GM21529 (cell line): ENCODE results near the gene SGF29.
"Not testable (repeated sequence)": the region's sequence is repeated elsewhere in the genome, so short reads cannot be mapped to it uniquely, and the experiment has no call there.

Experiments used
- ATAC-seq: cut with Tn5 transposase; IDR thresholded peaks from one replicate; pipeline ENCODE4 v1.9.1; 2021; ENCODE audit not compliant: unreplicated experiment

Gene SGF29

DNA sequence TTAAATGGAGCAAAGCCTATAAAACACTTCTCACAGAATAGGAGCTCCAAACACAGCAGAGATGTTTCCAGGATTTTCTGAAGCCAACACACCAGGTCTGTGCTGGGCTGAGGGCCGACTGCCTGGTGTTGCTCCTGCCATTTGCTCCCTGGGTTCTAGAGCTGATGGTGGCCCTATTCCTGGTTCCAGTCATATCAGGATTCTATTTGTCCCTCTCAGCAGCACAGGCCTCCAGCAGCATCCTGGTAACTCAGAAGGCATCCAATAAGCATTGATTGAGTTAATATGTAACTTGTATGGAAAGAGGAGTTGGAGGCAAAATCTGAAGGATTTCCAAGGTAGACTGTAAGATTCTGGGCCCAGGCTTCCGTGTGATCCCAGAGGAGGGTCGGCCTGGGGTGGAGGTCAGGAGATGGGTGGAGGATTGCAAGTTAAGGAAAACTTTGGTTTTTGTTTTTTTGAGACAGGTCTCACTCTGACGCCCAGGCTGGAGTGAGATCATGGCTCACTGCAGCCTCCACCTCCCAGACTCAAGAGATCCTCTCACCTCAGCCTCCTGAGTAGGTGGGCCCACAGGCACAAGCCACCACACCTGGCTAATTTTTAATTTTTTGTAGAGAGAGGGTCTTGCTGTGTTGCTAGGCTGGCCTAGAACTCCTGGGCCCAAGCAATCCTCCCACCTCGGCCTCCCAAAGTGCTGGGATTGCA, 20.6 kb upstream of the SGF29 start:
- ATAC-seq = no peak

GRCh38 chr16:28534542-28535373, 19.0 kb upstream of the SGF29 start:
- no peak for ATAC-seq

DNA sequence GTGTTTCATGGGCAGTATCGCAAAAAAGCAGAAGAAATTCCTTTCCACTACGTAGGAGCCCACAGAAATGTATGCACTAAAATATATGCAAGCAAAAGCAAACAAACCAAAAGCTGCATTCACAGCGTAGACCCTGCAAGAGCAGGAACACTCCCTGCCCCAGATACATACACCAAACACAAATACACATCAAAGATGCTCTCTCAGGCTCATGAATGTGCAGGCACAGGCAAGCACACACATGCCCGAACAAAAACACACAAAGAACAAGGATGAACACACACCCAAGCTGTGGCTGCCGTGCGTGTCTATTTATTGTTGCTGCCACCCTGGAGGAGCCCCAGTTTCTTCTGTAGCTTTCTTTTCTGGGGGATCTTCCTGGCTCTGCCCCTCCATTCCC, 16.6 kb upstream of the SGF29 start:
- no peak for ATAC-seq

GRCh38 chr16:28537964-28538732, 15.6 kb upstream of the SGF29 start:
- ATAC-seq = no peak

GRCh38 chr16:28538733-28539596, 14.8 kb upstream of the SGF29 start, which contains the start of gene NUPR1:
TSS of gene NUPR1 (minus strand) at chr16:28538974. CDS start at chr16:28538907, 67 bp downstream.
- ATAC-seq = no peak

DNA sequence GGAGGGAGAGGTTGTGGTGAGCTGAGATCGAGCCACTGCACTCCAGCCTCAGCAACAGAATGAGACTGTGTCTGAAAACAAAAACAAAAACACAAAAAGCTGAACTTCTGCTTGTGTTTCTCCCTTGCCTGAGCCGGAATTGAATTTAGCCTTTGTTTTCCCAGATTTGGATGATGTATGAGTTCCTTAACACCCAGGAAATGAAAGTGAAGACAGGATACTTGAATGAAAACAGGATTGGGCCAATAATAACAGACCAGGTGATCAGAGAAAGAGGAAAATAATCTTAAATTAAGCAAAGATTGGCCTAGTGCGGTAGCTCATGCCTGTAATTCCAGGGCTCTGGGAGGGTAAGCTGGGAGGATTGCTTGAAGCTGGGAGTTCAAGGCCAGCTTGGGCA, 13.4 kb upstream of the SGF29 start:
- ATAC-seq = no peak

DNA sequence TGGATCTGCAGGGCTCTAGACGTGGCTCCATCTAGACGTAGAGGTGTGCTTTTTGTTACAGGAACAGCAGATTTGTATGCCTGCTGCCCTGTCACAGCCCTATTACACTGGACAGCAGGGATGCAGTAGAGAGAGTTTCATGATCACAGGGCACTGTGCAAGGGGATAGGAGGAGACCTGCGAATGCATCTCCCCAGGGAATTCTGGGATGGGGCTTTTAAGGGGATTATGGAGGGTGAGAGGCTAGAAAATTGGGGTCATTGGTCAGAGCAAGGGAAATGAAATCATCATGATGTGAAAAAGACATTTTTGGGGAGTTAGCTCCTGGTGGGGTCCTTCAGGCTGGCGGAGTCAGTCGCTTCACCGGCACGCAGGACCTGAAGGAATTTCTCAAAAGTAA, 11.1 kb upstream of the SGF29 start:
- no peak for ATAC-seq

- no peak for ATAC-seq
Measured at GRCh38 chr16:28543072-28543471, 10.6 kb upstream of the SGF29 start.

GRCh38 chr16:28544998-28545397, 8.7 kb upstream of the SGF29 start:
- no peak for ATAC-seq

DNA sequence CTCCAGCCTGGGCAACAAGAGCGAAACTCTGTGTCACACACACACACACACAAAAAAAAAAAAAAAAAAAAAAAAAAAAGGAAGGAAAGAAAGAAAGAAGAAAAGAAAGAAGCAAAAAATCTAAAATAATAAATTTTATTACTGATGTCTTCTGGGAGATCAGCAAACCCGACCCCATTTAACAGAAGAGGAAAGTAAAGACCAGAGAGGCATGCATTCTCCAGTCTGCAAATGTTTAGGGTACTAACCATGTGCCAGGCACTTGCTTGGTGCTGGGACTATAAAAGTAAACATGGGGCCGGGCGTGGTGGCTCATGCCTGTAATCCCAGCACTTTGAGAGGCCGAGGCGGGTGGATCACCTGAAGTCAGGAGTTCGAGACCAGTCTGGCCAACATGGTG, 7.8 kb upstream of the SGF29 start:
- not testable (repeated sequence) for ATAC-seq

DNA sequence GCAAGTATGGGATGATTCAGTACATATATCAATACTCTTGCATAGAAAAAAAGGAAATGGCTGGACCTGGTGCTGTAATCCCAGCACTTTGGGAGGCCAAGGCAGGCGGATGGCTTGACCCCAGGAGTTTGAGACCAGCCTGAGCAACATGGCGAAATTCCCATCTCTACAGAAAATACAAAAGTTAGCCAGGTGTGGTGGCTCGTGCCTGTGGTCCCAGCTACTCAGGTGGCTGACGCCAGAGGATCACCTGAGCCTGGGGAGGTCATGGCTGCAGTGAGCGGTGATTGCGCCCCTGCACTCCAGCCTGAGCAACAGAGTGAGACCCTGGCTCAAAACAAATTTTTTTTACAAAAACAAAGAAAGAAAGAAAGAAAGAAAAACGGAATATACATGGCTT, 7.1 kb upstream of the SGF29 start:
- no peak for ATAC-seq

GRCh38 chr16:28548306-28548802, 5.4 kb upstream of the SGF29 start:
- no peak for ATAC-seq

- no peak for ATAC-seq
Measured at GRCh38 chr16:28549301-28549899, 4.3 kb upstream of the SGF29 start.

DNA sequence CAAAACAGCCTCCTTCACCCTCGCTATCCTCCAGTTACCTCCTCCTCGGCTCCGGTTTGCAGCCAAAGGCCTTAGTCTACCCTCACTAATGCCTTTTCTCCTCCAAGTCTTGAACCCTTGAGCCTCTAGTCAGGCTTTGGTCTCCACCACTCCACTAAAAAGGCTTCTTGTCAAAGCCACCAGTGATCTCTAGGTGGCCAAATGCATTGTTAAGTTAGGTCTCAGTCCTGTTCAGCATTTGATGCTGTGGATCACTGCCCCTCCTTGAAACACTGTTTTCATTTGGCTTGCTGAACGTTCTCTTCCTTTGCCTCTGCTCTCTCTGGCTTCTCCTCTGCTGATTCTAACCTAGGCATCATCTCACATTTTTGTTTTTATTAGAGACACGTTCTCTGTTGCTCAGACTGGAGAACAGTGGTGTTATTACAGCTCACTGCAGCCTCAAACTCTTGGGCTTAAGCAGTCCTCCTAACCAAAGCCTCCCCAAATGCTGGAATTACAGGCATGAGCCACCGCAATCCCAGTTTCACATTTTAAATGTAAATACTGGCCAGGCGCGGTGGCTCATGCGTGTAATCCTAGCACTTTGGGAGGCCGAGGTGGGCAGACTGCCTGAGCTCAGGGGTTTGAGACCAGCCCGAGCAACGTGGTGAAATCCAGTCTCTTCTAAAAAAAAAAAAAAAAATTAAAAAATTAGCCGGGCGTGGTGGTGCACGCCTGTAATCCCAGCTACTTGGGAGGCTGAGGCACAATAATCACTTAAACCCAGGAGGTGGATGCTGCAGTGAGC, 1.1 kb downstream of the SGF29 start:
- ATAC-seq = peak; percentile 6

GRCh38 chr16:28555561-28555960, 1.8 kb downstream of the SGF29 start:
- ATAC-seq = no peak

- ATAC-seq = no peak
Measured at GRCh38 chr16:28556914-28557320, 3.2 kb downstream of the SGF29 start.

DNA sequence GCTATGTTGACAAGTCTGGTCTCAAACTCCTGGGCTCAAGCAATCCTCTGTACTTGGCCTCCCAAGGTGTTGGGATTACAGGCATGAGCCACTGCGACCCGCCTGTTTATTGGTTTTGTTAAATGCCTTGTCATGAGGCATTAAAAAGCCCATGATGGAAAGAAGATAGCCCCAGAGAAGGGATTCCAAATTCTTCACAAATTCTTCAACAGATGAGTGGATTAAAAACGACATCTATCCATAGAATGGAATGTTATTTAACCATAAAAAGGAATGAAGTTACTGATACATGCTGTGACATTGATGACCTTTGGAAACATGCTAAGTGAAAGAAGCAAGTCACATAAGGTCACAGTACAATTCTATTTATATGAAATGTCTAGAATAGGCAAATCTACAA, 4.7 kb downstream of the SGF29 start:
- ATAC-seq = no peak

- ATAC-seq = no peak
Measured at GRCh38 chr16:28561557-28562187, 8.0 kb downstream of the SGF29 start.

- no peak for ATAC-seq
Measured at GRCh38 chr16:28562199-28562598, 8.5 kb downstream of the SGF29 start.
